Duodenal mucosa (tissue), 2 donors: ENCODE measurements around the gene FSD1.

ENCODE experiments used
- H3K27ac ChIP-seq: one replicate; pipeline ENCODE4 v1.7.0; 2013; ENCODE audit warnings: low read depth, low read length
- H3K27me3 ChIP-seq, 2 donors: one replicate each; pipeline ENCODE4 v1.7.0; 2013; ENCODE audit warnings: low read length in 2 of 2, control low read depth in 1 of 2; ENCODE audit not compliant: insufficient read depth in 2 of 2, control insufficient read depth in 1 of 2
- H3K36me3 ChIP-seq, 2 donors: one replicate each; pipeline ENCODE4 v1.7.0; 2013; ENCODE audit warnings: low read length in 2 of 2, control low read depth in 1 of 2; ENCODE audit not compliant: insufficient read depth in 2 of 2, control insufficient read depth in 1 of 2
- H3K4me1 ChIP-seq, 2 donors: one replicate each; pipeline ENCODE4 v1.7.0; 2013; ENCODE audit warnings: low read length in 2 of 2, control low read depth in 1 of 2; ENCODE audit not compliant: insufficient read depth in 2 of 2, control insufficient read depth in 1 of 2
- H3K4me3 ChIP-seq, 2 donors: one replicate each; pipeline ENCODE4 v1.7.0; 2013; ENCODE audit warnings: low read length in 2 of 2, low read depth in 1 of 2
- H3K9ac ChIP-seq, 2 donors: one replicate each; pipeline ENCODE4 v1.7.0; 2013; ENCODE audit warnings: low read length in 2 of 2, low read depth in 1 of 2
- H3K9me3 ChIP-seq, 2 donors: one replicate each; pipeline ENCODE4 v1.7.0; 2013; ENCODE audit warnings: low read length in 2 of 2, control low read depth in 1 of 2; ENCODE audit not compliant: control insufficient read depth in 1 of 2

FSD1 gene

DNA sequence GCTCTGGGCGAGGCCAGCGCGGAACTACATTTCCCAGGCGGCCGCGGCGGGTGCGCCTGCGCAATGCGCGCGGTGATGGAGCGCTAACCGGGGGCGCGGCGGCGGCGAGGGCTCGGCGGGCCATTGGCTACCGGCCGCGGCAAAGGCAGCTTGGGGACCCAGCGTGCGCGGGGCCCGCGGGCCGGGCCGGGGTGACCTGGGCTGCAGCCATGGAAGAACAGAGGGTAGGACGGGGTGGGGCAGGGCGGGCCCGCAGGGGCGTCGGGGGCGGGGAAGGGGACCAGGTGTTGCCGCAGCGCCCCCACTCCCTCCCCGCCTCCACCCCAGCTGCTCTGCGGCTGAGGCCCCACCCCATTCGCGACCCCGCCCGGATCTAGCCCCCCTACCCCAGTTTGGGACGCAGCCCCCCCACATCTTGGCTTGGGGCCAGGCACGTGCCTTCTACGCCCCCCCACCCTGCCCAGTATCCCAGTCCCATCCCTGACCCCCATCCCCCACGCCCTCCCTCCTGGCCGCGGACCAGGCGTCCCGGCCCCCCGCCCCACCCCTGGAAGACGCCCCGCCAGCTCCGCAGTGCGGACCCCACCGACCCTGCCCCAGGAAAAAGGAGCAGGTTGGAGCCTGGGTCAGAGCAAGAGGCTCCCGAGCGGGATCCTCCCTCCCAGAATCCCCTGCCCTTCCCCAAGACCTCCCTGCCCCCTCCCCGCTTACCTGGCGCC is at the start of gene FSD1:
Gene FSD1, plus strand, starts transcription at position 61 of the 719 bp plus-strand sequence. Its CDS starts 149 bp downstream, at position 210.
- Histone ChIP-seq H3K4me3 (no peak within 1 kb of the TSS), H3K9me3 (no peaks in the 10 kb centered on the region), H3K27ac (no peak within 1 kb of the TSS), H3K36me3 (no peaks in the 10 kb centered on the region), H3K4me1 (peaks cover 0 to 3% of the 10 kb centered on the region in 2 donors), H3K9ac (no peak within 1 kb of the TSS), H3K27me3 (peaks cover 0 to 3% of the 10 kb centered on the region in 2 donors)

GRCh38 chr19:4256563-4256962 is 47.8 kb upstream of the FSD1 start:
- peaks cover 5 to 7% of the 10 kb centered on the region in 2 donors for H3K9me3 ChIP-seq
- peaks cover 27 to 77% of the 10 kb centered on the region in 2 donors for H3K36me3 ChIP-seq
- H3K9ac ChIP-seq: no peak overlapping the region
- no peak overlapping the region for H3K4me3 ChIP-seq
- H3K27ac ChIP-seq: no peak overlapping the region
- H3K4me1 ChIP-seq: no peaks in the 10 kb centered on the region
- no peaks in the 10 kb centered on the region for H3K27me3 ChIP-seq

DNA sequence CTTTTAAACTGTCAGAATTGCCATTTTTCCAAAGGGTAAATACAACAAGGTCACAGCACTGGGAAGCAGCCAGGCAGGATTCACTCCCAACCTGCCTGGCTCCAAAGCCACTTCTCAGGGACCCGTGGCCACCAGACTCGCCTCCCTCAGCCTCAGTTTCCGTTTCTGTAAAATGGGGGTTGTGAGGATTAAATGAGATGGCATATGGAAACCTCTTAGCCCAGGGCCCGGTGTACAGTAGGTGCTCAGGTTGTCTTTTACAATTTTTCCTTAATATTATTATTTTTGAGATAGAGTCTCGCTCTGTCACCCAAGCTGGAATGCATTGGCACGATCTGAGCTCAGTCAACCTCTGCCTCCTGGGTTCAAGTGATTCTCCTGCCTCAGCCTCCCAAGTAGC is 47.4 kb upstream of the FSD1 start:
- Histone ChIP-seq H3K27me3 (no peaks in the 10 kb centered on the region), H3K4me3 (no peak overlapping the region), H3K9me3 (peaks cover 5 to 7% of the 10 kb centered on the region in 2 donors), H3K36me3 (peaks cover 27 to 77% of the 10 kb centered on the region in 2 donors), H3K4me1 (no peaks in the 10 kb centered on the region), H3K9ac (no peak overlapping the region), H3K27ac (no peak overlapping the region)

DNA sequence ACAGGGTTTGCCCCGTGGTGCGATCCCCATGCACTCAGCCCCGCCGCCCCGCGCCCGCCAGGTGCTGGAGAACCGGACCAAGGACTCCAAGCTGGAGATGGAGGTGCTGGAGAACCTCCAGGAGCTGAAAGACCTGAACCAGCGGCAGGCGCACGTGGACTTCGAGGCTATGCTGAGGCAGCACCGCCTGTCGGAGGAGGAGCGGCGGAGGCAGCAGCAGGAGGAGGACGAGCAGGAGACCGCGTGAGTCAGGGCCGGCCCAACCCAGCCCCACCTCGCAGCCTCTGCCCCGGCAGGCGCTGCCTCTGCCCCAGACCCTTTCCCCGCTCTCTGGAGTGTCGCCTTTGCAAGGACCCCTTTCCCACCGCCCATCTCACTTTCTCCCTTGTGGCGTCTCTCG is 46.2 kb upstream of the FSD1 start:
- Histone ChIP-seq H3K9ac (no peak overlapping the region), H3K36me3 (peaks cover 27 to 80% of the 10 kb centered on the region in 2 donors)

DNA sequence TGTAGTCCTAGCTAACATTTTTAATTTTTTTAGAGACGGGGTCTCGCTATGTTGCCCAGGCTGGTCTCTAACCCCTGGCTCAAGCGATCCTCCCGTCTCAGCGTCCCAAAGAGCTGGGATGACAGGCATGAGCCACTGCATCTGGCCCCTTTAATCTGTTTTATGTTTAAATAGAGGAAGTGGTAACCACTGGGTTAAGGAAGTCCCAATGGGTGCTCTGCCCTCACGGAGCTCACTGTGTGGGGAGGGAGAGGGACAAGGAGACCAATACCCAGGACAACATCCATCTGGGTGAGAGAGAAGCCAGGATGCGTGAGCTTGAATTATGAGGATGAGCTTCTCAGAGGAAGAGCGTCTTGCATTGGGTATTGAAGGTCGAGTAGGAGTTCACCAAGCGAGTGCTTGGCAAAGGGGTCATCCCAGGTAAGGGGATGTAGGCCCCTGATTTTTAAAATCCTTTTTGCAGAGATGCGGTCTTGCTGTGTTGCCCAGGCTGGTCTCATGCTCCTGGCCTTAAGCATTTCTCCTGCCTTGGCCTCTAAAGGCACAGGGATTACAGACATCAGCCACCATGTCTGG is 43.7 kb upstream of the FSD1 start:
- Histone ChIP-seq H3K4me3 (no peak overlapping the region), H3K9ac (no peak overlapping the region), H3K27ac (no peak overlapping the region), H3K27me3 (no peaks in the 10 kb centered on the region), H3K36me3 (peaks cover 18 to 74% of the 10 kb centered on the region in 2 donors), H3K9me3 (peaks cover 5 to 7% of the 10 kb centered on the region in 2 donors), H3K4me1 (no peaks in the 10 kb centered on the region)

More for the DNA sequence above, 46.2 kb upstream of the FSD1 start:
- H3K27me3 ChIP-seq: no peaks in the 10 kb centered on the region
- no peak overlapping the region for H3K27ac ChIP-seq
- peaks cover 5 to 7% of the 10 kb centered on the region in 2 donors for H3K9me3 ChIP-seq
- no peak overlapping the region for H3K4me3 ChIP-seq
- no peaks in the 10 kb centered on the region for H3K4me1 ChIP-seq

GRCh38 chr19:4264812-4265211 is 39.6 kb upstream of the FSD1 start:
- Histone ChIP-seq H3K4me3 (no peak overlapping the region), H3K9me3 (no peaks in the 10 kb centered on the region), H3K36me3 (peaks cover 18 to 73% of the 10 kb centered on the region in 2 donors), H3K27ac (no peak overlapping the region), H3K27me3 (no peaks in the 10 kb centered on the region), H3K4me1 (peaks cover 7 to 11% of the 10 kb centered on the region in 2 donors), H3K9ac (no peak overlapping the region)

- no peaks in the 10 kb centered on the region for H3K9me3 ChIP-seq
Observed at GRCh38 chr19:4266253-4267000, 38.0 kb upstream of the FSD1 start.

GRCh38 chr19:4267101-4267900 is 37.1 kb upstream of the FSD1 start:
- Histone ChIP-seq H3K9ac (no peak overlapping the region), H3K4me1 (peaks cover 7 to 11% of the 10 kb centered on the region in 2 donors), H3K27ac (peak overlapping the region; percentile 14), H3K36me3 (peaks cover 18 to 60% of the 10 kb centered on the region in 2 donors), H3K27me3 (no peaks in the 10 kb centered on the region), H3K9me3 (no peaks in the 10 kb centered on the region), H3K4me3 (no peak overlapping the region)

More at GRCh38 chr19:4266253-4267000, 38.0 kb upstream of the FSD1 start:
- Histone ChIP-seq H3K36me3 (peaks cover 18 to 68% of the 10 kb centered on the region in 2 donors), H3K27me3 (no peaks in the 10 kb centered on the region), H3K27ac (no peak overlapping the region), H3K9ac (no peak overlapping the region), H3K4me1 (peaks cover 7 to 11% of the 10 kb centered on the region in 2 donors), H3K4me3 (no peak overlapping the region)

GRCh38 chr19:4267901-4268815 is 36.2 kb upstream of the FSD1 start:
- peak overlapping the region; percentile 14 for H3K27ac ChIP-seq
- no peak overlapping the region for H3K4me3 ChIP-seq
- no peaks in the 10 kb centered on the region for H3K27me3 ChIP-seq
- H3K9me3 ChIP-seq: no peaks in the 10 kb centered on the region
- peaks cover 18 to 52% of the 10 kb centered on the region in 2 donors for H3K36me3 ChIP-seq
- H3K9ac ChIP-seq: peak overlapping the region in 1 of 2 donors; percentile 10
- H3K4me1 ChIP-seq: peaks cover 7 to 11% of the 10 kb centered on the region in 2 donors
